ENCODE results near the gene CPB2. TPM values are rescaled to one million over a fixed set of nuclear protein-coding genes. Genes with fewer than 3 reads are reported as not detected.

Gene CPB2
- total and polyA plus RNA-seq, 4 donors: 175 to 997 (median 504) TPM

- Histone ChIP-seq H3K4me3 (ENCODE audit: low read depth in 1 of 3, low read length in 3 of 3) (no peak overlapping the region), H3K27me3 (ENCODE audit: control insufficient read depth in 4 of 4, insufficient read depth in 4 of 4, low read length in 3 of 4) (no peaks in the 10 kb centered on the region), H3K36me3 (ENCODE audit: control insufficient read depth in 4 of 4, insufficient read depth in 3 of 4, low read depth in 1 of 4, low read length in 3 of 4) (peaks cover 7 to 62% (median 45%) of the 10 kb centered on the region in 4 donors), H3K9ac (ENCODE audit: low read depth in 1 of 2, low read length in 2 of 2) (no peak overlapping the region), H3K27ac (ENCODE audit: low read depth in 1 of 2, low read length in 2 of 2) (no peak overlapping the region), H3K4me1 (ENCODE audit: control insufficient read depth in 4 of 4, insufficient read depth in 4 of 4, low read length in 3 of 4) (no peaks in the 10 kb centered on the region), H3K9me3 (ENCODE audit: control insufficient read depth in 4 of 4, low read length in 3 of 4) (peaks cover 0 to 2% (median 1%) of the 10 kb centered on the region in 4 donors)
- TF ChIP-seq TAF1 (conservative IDR thresholded peaks at IDR 0.05): no peak
- TF ChIP-seq SP1 (IDR thresholded peaks at IDR 0.05): no peak
- TF ChIP-seq ATF3 (IDR thresholded peaks at IDR 0.05): no peak
- TF ChIP-seq FOXA2 (IDR thresholded peaks at IDR 0.05): no peak
- TF ChIP-seq YY1 (IDR thresholded peaks at IDR 0.05): no peak
- TF ChIP-seq CTCF (IDR thresholded peaks at IDR 0.05; ENCODE audit: low read depth, low read length, missing input control): no peak
- TF ChIP-seq NR2F2 (IDR thresholded peaks at IDR 0.05): no peak
- TF ChIP-seq REST (IDR thresholded peaks at IDR 0.05): no peak
- TF ChIP-seq RXRA (IDR thresholded peaks at IDR 0.05): no peak
- TF ChIP-seq FOXA1 (IDR thresholded peaks at IDR 0.05): no peak
- no peak for TF ChIP-seq HNF4G (IDR thresholded peaks at IDR 0.05)
- no peak for TF ChIP-seq MAX (IDR thresholded peaks at IDR 0.05)
- no peak for TF ChIP-seq EGR1 (IDR thresholded peaks at IDR 0.05; ENCODE audit: low read depth in 2 of 2)
- no peak for TF ChIP-seq HNF4A (conservative IDR thresholded peaks at IDR 0.05)
- no peak for TF ChIP-seq RAD21 (IDR thresholded peaks at IDR 0.05)
- no peak for TF ChIP-seq GABPA (IDR thresholded peaks at IDR 0.05 in 1 of 2, conservative IDR thresholded peaks at IDR 0.05 in 1 of 2)
- TF ChIP-seq ZBTB33 (IDR thresholded peaks at IDR 0.05): no peak
- no peak for TF ChIP-seq JUND (IDR thresholded peaks at IDR 0.05)
- WGBS: 65% methylated on average over 2 of the region's 2 CpGs
- no peak for DNase-seq (ENCODE audit: low spot score)
Measured at GRCh38 chr13:46035066-46035465, 69.8 kb downstream of the CPB2 start.

Measured in liver (tissue), 9 donors.